ENCODE measurements around the gene ITPR1.

- TF ChIP-seq CTCF (IDR thresholded peaks at IDR 0.05) (no peak), POLR2AphosphoS5 (IDR thresholded peaks at IDR 0.05) (no peak), POLR2A (IDR thresholded peaks at IDR 0.05) (no peak)
Measured at GRCh38 chr3:4472766-4473165, 20.4 kb upstream of the ITPR1 start.
